A172 (cell line): ENCODE data around the gene MGARP. TPM values are rescaled to one million over a fixed set of nuclear protein-coding genes. Genes with fewer than 3 reads are reported as not detected.
A peak's percentile ranks its signal among the peaks of the same experiment; 100 is the strongest.
"Not testable (repeated sequence)": the region's sequence is repeated elsewhere in the genome, so short reads cannot be mapped to it uniquely, and the experiment has no call there.

ENCODE experiments used
- DNase-seq: peaks from one replicate; pipeline ENCODE4 v3.0.0-alpha.2; 2015; ENCODE audit warnings: low spot score
- total RNA-seq: library from RNA; depleted of rRNA; stranded (reverse); fragments of >200 nt; shearing (Covaris generic); gene quantifications from 2 replicates; pipeline ENCODE4 v1.2.3, GENCODE V29; 2014; rRNA removed

The MGARP gene
- 0.89 and 1.2 TPM in 2 replicates for total RNA-seq

DNA sequence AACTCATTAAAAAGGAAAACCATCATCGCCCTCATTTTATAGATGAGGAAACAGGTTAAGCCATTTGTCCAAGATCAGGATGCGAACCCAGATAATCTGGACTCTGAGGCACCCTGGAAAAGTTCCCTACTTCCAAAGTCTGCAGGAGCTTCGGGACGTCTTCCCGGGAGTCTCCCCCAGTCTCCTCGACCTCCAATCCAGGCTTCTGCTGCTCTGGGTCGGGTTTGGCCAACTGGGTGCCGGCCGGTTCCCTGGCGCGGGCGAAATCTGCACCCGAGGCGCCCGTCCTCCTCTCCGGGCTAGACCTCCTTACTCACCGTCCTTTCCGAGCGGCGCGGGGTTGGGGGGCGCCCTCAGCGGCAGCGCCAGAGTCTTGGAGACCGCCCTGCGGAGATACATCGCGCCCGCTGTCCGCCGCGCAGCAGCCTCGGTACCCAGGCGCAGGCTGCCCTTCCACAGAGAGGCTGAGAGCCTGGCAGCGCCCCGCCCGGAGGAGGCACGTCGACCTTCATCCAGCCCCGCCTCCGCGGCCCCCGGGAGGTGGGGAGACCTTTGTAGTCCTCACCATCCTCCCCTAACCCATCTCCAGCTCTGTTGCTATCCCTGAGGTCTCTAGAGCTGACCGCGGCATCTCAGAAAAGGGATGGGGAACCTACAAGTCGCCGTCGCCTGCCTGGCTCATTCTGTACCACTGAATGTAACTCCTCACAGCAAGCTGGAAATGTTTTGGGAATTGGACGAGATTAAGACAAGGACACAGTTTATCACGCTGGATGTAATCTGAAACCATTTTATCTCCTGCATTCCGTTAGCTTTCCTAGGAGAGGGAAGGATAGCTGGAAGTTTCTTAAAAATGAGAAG lies at the start of gene MGARP:
Gene MGARP, minus strand, starts transcription at position 466 of the 861 bp plus-strand sequence. Its CDS starts 67 bp downstream, at position 399.
- DNase-seq: no peak

DNA sequence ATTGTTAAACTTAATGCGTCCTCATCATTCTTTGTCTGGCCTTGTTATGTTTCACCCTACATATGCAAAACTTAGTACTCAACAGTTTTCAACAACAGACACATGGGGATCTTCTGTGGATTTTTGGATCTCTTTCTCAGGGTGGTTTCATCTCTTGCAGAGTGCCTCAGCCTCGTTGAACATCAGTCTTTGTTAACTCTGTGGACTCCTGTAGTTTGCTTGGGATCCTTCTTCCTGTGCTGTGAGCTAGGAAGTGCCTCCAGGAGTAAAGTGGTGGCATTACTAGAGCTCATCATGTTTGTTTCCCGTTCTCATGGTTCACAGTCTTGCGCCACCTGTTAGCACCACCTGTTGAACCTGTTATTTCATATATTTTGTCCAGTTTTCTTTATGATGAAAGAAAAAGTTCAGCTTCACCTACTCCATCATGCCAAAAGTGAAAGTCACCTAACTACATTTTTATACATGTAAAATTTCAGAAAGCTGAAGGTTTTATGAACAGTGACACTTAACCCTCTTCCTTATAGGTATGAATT lies 49.7 kb upstream of the MGARP start:
- no peak for DNase-seq

DNA sequence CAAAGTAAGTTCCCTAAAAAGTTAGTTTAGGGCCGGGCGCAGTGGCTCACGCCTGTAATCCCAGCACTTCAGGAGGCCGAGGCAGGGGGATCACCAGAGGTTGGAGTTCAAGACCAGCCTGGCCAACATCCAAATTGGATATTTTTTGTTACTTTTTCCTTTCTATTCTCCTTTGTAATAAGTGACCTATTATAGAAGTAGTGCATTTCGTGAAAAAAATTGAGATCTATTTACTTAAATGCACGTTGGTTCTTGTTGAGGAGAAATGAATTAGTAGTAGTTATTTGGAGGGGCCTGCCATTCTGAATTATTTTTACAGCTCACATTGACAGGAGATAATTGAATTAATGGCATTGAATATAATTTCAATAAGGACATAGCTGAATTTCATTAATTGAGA lies 44.6 kb upstream of the MGARP start:
- no peak for DNase-seq

DNA sequence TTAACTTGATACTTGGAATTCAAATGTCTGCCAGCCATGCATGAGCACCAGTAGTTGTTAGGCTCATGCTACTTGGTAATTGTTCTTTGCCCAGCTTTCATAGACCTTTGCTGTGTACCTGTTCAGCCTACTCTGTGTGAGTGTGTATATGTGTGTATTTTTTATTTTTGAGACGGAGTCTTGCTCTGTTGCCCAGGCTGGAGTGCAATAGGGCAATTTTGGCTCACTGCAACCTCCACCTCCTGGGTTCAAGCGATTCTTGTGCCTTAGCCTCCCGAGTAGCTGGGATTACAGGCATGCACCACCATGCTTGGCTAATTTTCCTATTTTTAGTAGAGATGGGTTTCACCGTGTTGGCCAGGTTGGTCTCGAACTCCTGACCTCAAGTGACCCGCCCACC lies 42.5 kb upstream of the MGARP start:
- not testable (repeated sequence) for DNase-seq

DNA sequence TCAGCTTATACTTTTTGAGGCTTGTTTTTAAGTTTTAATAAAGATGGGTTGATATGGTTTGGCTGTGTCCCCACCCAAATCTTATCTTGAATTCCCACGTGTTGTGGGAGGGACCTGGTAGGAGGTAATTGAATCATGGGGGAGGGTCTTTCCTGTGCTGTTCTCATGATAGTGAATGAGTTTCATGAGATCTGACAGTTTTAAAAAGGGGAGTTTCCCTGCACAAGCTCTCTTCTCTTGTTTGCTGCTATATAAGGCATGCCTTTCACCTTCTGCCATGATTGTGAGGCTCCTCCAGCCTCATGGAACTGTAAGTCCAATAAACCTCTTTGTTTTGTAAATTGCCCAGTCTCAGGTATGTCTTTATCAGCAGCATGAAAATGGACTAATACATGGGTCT lies 42.0 kb upstream of the MGARP start:
- not testable (repeated sequence) for DNase-seq

DNA sequence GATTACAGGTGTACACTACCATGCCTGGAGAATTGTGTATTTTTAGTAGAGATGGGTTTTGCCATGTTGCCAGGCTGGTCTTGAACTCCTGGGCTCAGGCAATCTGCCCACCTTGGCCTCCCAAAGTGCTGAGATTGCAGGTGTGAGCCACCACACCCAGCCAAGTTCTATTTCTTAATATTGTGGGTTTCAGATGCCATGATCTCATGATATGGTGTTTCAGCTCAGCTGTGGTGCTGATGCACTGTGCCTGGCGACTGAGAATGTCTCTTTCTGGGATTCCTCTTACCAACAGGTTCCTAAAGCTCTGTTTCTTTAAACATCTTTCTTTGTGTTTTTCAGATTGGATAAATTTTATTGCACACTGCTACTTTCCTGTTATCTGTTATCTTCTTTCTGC lies 39.5 kb upstream of the MGARP start:
- DNase-seq: no peak

DNA sequence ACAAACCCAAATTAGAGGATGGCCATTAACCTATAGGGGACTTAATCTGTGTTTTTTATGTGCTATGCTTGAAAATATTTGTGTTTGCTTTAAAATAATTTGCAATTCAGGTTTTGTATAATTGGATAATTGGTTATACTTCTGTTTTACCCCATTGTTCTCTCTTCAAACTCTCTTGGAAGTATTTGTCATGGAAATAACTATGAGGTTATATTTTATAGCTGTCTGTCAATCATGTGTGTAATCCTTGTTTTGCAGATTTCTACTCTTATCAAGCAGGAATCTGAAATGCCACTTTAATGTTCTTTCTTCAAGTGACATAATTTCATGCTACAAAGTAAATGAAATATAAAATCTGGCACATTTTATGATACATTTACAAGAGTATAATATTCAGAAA lies 37.6 kb upstream of the MGARP start:
- no peak for DNase-seq

DNA sequence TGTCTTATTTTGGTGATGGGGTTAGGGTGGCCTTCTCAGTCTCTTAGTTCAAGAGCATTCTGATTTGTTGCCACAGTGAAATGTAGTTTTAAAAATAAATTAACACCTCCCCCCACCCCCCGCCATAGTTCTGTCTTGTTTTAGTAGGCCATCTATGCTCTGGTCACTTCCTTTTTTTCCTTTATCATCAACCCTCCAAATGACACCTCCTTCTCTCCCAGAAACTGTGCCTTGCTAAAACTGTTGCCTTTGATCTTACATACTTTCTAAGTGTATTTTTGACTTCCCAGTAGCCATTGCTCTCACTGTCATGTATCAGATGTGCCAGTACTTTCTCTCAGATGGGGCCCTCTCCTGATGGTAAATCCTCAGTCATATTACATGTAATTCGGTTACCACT lies 36.7 kb upstream of the MGARP start:
- no peak for DNase-seq

DNA sequence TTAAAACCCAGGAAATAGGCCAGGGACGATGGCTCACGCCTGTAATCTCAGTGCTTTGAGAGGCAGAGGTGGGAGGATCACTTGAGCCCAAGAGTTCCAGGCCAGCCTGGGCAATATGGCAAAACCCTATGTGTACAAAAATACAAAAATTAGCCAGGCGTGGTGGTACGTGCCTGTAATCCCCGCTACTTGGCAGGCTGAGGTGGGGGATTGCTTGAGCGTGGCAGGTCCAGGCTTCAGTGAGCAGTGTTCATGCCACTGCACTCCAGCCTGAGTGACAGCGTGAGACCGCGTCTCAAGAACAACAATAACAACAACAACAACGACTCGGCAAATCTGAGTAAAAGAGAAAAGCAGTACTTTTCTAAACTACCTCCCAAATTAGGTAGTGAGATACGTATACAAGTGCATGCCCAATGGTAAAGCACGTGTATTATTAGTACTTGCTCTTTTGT lies 35.2 kb upstream of the MGARP start:
- no peak for DNase-seq

DNA sequence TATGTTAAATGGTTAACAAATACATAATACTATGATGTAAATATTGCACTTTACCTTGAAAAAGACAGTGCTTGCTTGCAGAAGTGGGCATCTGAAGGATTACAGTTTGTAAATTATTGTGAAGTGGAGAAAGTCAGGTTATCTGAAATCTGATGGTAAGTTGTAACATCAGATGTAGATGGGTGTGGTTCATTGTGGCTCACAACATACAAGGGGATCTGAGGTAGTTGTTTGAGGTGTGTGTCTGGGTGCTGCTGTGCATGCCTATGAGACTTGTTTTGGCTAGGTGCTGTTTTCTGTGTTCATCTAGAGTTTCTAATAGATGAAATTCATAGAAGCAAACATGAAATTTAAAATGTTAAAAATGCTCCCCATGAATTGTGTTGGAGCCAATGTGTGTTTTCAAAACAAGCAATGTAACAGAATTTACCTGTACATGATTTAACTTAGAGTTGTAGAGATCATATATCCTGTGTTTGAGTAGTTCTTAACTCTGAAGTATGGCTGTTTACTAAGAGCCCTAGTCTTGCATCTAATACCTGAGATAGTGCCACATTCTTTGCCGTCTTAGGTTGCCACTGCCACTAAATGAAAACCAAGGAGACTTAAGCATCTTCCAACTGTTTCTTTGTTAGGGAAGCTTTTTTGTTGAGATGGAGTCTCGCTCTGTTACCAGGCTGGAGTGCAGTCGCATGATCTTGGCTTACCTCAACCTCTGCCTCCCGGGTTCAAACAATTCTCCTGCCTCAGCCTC lies 34.2 kb upstream of the MGARP start:
- DNase-seq: no peak

DNA sequence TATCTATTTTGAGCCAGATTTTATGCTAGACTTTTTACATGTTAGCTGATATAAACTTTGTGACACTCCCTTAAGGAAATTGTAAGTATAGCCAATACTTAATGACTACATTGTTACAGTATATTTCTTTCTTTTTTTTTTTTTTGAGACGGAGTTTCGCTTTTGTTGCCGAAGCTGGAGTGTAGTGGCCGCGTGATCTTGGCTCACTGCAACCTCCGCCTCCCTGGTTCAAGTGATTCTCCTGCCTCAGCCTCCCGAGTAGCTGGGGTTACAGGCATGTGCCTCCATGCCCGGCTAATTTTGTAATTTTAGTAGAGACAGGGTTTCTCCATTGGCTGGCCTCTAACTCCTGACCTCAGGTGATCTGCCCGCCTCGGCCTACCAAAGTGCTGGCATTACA lies 33.4 kb upstream of the MGARP start:
- not testable (repeated sequence) for DNase-seq

DNA sequence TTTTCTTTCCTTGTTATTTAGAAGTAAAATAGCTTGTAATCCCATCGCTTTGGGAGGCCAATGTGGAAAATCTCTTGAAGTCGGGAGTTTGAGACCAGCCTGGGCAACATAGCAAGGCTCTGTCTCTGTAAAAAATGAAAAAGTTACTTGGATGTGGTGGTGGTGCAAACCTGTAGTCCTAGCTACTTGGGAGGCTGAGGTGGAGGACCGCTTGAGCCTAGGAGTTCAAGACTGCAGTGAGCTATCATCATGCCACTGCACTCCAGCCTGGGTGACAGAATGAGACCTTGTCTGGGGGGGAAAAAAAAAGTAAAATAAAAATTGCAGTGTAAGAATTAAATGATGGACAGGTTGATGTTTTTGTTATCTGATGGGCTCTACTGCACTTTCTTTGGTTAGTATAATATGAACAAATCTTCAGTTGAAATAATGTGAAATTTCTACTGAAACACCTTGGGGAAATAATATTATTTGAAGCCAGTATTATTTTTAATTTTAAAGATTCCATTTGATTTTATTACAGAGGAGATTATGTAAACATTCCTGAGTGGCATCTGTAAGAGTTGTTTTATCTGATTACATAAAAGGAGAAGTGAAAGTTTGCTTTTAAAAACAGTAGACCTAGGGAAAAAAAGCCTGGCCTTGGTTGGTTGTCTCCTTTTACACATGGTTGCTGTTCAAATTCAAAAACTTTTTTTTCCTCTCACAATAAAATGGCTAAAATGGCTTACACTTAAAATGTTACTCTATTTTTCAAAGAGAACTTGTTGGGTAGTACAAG lies 32.7 kb upstream of the MGARP start:
- DNase-seq: no peak

DNA sequence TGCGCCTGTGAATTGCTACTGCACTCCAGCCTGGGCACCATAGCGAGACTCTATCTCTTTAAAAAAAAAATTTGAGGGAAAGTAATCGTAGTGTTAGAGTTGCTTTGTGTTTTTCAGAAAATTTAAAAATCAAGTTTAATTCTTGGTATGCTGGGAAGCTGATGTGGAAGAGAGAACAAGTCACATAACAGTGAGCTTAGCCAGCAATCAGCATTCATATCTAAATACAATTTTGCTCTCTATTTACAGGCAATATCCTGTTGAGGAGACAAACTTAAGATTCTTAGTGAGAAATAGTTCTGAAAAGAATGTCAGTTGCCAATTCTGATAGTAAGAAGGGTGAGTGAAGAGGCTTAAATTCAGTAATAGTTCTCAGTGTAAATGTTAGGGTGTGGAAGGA lies 31.9 kb upstream of the MGARP start:
- no peak for DNase-seq

DNA sequence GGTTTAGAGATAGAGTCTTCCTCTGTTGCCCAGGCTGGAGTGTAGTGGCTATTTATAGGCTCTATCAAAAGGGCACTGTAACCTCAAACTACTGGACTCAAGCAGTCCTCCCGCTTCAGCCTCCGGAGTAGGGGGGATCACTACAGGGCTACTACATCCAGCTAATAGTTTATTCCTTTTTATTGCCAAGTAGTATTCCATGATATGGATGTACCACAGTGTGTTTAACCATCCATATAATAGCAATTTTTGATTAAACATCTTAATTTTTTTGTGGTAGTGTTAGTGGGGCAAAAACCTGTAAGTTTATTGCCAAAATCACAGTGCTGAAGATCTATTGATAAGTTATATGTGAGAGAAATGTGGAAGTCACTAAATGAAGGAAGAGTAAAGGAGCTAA lies 24.9 kb upstream of the MGARP start:
- DNase-seq: no peak

DNA sequence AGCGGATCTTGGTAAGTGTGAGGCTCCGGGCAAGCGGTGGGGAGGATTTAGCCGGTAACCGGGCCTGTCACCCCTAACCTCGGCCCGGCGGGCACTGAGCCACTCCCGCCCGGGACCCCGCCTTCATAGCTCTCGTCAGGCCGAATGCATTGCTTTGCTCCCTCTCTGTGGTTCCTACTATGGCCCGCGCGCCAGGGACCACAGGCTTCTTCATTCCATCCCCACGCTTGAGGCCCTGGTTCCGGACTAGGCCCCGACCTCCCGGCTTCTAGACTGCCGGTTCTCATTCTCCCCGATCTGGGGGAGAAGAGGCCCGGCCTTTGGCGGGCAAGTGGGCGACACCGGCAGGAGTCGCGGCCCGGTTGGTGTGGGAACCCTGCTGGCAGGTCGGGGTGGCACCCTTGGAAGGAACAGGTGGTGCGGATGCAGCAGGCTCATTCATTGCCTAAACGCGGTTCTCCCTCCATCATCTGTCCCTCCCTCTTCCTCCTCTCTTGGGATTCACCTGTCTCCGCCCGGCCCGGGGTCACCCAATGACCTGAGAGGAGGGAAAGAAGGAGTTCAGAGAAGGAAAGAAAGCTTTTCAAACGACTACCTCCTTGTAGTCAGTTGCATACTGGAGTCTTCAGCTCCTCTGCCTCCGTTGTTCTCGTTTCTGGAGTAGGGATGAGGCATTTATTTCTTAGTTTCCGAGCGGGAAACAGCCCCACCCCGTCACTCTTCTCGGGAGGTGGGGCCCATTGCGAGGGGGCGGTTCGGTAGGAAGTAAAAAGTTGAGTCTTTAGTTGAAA lies 22.0 kb upstream of the MGARP start, which contains the start of gene NDUFC1:
Gene NDUFC1, minus strand, starts transcription at position 657 of the 791 bp plus-strand sequence. CDS start 6,679 bp downstream, outside the sequence.
- DNase-seq: peak; percentile 42

DNA sequence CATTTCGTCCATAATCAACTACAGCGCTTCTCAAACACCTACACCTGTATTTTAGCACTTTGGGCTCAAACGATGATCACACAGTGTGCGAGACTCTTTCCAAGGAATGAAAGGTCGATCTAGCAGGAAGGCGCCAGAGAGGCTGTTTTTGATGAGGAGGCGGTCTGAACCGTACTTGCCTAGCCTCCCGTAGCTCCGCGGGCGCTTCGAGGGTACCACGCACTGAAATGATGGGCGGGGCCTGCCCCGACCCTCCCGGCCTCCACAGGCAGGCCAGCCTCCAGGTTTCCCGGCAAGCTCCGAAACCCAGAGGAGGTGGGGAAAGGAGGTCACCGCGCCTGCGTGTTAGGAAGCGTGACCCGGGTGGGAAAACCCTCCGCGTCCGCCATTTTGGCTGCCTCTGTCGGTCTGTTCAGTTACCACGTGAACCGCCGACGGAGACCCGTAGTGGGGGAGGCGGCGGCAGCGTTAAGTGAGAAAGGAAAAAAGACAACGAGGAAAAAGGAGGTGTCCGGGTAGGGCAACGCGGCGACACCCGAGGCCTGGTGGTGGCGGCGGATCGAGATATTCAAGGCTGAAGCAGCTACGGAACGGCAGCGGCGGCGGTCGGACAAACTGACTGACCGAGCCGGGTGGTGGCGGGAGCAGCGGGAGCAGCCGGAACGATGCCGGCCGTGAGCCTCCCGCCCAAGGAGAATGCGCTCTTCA lies 21.2 kb upstream of the MGARP start, which contains the start of gene NAA15:
Gene NAA15, plus strand, starts transcription at position 393 of the 708 bp plus-strand sequence. Its CDS starts 273 bp downstream, at position 666.
- peak; percentile 92 for DNase-seq

DNA sequence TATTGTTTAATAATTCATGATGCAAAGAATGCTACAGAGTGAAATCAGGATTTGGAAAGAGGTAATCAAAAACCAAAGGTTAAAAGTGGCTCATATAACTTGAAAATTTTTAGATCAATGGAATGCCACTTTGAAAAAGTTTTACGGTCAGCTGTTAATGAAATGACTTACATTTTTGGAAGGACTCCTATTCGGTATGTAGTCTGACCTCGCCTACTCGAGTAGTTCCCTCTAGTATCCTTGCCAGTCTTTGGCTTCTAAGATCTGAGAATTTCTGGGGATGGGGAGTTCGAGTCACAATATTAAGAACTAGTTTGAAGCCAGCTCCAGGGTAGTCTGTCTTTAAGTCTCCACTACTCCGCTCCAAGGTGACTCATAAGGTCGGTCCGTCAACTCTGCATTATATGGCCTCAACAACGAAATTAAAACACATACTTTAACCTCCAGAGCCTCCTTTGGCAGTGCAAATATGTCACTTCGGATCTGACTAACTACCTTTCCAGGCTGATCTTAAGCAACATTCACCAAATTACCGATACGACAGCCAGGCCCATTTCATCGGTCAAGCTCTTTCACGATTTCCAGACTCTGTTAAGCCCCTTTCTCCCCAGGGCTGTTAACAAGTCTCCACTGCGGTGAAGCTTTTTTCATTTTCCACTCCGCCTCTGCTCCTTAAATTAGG lies 20.5 kb upstream of the MGARP start:
- peak; percentile 44 for DNase-seq

DNA sequence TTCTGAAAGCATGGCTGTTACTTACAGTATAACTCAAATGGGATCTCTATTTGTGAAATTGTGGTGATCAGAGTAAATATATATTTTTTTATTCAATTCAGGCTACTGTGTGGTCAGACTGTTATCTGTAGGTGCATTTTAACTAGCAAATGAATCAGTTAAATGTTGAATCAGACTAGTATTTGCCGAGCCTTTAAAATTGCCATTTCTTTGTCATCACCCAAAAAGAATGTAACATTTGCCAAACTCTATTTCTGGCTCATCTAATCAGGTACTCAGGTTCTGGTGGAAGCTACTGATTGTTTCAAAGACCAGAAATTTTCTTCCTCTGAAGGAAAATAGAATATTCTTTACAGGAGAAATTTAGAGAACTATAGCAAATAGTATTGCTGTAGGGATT lies 19.5 kb upstream of the MGARP start:
- peak; percentile 25 for DNase-seq

DNA sequence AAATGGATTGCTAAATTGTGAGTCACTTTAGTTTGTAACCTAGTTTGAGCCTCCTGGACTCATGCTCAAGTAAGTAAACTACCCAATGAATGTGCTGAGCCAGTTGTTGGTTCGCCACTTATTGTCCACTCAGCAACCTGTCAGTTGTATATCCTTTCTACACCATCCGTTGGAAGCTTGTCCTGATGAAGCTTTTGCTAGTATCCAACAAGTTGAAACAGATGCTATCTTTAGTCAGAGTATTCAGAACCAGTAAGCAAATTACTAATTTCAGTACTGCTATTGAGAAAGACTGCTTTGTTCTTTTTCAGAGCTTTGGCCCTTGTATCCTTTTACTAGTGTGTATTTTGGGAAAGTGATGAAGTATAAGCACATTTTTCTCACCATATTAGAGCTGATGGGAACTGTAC lies 17.0 kb upstream of the MGARP start:
- no peak for DNase-seq

DNA sequence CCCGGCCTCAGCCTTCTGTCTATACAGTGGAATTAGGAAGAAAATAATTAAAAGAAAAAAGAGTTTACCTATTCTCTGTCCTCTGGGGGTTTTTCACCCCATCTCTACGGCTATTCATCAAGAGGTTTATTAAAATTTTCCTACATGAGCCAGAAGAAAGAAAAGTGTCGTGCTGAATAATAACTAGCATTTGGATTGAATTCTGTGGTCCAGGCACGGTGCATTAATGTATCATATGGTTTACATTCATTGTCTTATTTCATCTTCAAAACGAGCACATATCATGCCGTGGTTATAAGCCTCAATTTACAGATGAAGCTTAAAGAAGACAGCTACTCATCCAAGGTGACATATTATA lies 15.9 kb upstream of the MGARP start:
- no peak for DNase-seq
